HG02610 (cell line): Measurements from ENCODE around the gene INIP.
A peak's percentile ranks its signal among the peaks of the same experiment; 100 is the strongest.

Source experiments
- ATAC-seq: cut with Tn5 transposase; IDR thresholded peaks from one replicate; pipeline ENCODE4 v1.9.1; 2021; ENCODE audit warnings: mild to moderate bottlenecking, moderate library complexity; ENCODE audit not compliant: unreplicated experiment

INIP gene

DNA sequence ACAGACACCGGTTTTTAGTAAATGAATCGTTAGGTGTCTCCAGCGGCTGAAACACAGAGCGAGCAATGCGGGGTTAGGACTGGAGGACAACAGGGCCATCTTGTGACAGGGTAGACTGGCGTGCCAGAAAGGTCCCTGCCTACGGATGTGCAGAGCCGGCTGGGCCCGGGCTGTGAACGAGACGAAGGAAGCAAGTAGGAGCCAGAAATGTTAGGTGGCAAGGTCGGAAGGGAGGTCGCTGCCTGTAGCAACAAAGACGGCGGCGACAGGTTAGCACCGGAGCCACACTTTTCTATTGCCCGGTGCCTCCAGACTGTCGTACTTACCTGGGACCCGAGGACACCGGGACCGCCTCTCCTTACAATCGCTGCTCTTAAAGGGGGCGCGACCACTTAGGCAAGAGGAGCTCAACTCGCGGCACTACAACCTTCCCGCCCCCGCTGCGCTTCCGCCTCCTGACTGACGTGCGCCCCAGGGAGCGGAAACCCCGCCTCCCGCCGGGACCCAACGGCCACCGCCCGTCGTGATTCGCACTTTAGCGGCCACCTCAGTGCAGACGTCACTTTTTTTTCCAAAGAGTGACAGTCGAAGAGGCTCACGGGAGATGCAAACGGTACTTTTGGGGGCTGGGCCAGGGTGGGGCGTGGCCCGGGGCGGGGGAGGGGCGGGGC lies at the start of gene INIP:
INIP (minus strand) TSS at position 457 of the 671 bp plus-strand sequence. CDS start 1,632 bp downstream, outside the sequence.
- peak; percentile 93 for ATAC-seq

- no peak for ATAC-seq
These were observed 47.4 kb upstream of the INIP start for GRCh38 chr9:112765281-112765680.

- ATAC-seq, result no peak
These were observed 46.9 kb upstream of the INIP start for GRCh38 chr9:112764837-112765236.

DNA sequence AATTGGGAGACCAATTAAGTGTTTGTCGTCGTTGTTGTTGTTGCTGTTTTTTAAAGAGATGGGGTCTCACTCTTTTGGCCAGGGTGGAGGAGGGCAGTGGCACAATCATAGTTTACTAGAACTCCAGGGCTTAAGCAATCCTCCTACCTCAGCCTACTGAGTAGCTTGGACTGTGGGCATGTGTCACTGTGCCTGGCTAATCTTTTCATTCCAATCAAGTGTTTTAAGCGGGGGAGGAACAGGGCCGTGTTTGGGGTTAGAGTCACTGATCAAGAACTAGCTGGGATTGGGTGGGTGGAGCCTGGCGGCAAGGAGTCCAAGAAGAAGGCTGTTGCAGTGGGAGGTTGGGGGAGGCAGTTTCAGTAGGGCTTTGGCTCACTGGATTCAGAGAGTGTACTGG lies 46.4 kb upstream of the INIP start:
- no peak for ATAC-seq

- ATAC-seq, result no peak
These were observed 45.0 kb upstream of the INIP start for GRCh38 chr9:112762726-112763518.

DNA sequence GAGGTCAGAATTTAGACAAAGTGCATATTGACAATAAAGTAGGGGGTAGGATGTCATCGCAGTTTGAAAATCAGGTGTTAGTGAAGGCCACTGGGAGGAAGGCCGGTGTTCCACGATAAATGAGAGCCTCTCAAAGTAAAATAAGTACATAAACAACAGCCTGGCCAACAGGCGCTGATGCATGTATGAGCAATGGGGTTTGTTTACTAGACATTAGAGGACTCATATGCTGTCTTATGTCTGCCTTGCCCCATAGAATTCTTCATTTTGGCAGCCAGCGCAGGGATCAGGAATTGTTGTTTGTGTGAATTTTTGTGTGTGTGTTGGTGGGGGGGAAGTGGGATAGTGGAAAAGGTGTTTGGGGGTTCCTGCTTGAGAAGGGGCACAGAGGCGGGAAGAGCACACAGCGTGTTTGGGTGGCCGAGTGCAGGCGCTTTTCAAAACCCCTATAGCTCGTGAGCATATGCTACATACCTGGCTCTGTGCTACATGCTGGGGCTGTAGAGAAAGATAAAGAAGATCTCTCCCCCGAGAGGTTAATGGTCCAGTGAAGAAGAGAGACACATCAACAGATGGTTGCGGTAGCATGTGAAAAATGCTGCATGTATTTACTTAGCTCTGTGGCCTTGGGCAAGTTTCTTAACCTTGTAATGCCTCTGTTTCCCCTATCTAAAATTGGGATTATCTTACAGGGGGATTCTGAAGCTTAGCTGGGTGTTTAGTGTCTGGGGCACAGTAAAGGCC lies 44.2 kb upstream of the INIP start:
- no peak for ATAC-seq

DNA sequence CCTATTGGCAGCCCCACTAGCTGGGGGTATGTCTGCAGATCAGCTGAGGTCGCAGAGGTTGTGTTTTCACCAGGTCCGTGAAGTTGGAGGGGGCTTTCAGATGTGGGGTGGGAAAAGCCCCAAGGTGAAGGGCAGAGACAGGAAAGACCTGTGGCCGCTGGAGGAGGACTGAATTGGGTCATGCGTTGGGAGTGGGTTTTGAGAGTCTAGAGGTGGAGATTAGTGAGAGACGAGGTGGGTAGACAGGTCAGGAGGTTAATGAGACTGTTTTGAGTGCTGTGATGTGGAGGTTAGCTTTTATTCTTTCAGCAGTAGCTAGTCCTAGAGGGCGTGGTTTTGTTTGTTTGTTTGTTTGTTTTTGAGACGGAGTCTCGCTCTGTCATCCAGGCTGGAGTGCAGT lies 42.9 kb upstream of the INIP start:
- ATAC-seq, result no peak

DNA sequence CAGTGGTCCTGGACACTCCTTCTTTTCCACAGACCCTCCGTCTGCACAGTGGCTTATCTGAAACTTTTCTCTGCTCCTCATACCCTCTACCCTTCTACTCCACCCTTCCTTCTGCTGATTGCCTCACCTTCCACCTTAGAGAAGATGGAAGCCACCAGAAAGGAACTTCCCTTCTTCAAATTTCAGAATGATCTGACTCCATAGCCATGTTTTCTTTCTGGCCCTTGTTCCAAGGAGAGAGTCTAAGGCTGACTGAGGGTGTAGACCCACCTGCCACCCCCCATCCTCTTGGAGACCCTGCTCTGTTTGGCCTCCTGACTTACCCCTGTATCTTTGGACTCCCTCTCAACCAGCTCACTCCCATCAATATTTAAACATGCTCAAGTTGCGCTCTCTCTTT lies 40.0 kb upstream of the INIP start:
- ATAC-seq, result no peak

GRCh38 chr9:112757282-112757883 lies 39.5 kb upstream of the INIP start:
- ATAC-seq, result no peak

GRCh38 chr9:112755675-112756074 lies 37.8 kb upstream of the INIP start:
- no peak for ATAC-seq

- ATAC-seq, result no peak
These were observed 37.1 kb upstream of the INIP start for GRCh38 chr9:112755016-112755427.

GRCh38 chr9:112754578-112754977 lies 36.7 kb upstream of the INIP start:
- peak; percentile 36 for ATAC-seq

DNA sequence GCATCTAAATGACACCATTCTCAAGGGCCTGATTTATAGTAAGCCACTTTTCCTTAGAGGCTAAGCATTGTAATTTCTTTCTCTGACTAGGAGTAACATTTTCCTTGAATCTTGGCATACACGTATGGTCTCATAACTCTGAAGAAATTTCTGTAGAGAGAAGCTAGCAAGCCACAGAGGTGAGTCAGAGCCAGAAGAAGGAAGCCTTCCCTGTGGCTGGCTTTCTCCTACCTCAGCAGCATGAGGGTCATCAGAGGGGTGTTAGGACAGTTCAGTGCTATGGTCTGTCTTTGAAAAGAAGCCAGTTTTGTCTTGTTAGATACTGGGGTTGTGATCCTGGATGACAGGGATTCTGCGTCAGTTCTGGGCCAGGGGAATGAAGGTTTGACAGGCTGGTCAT lies 35.8 kb upstream of the INIP start:
- no peak for ATAC-seq

DNA sequence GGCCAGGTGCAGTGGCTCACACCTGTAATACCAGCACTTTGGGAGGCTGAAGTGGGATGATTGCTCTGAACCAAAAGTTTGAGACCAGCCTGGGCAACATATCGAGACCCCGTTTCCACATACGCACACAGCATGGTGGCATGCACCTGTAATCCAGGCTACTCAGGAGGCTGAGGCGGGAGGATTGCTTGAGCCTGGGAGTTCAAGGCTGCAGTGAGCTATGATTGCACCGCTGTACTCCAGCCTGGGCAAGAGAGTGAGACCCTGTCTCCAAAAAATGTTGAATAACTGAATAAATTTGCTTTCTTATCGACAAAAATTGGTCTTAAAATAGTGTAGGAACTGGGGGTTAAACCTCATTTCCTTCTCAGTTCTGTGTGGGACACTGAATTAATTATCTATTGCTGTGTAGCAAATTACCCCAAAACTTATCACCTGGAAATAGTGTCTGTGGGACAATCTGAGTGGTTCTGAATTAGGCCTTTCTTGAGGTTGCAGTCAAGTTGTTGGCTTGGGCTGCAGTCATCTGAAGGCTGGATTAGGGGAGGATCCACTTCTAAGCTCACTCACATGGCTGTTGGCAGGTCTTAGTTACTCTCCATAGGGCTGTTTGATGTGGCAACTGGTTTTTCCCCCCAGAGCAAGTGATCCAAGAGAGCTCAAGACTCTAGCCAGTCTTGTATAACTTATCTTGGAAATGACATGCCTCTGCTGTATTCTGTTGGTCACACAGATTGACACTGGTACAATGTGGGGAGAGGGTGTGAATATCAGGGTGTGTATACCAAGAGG lies 34.6 kb upstream of the INIP start:
- ATAC-seq, result no peak

GRCh38 chr9:112751056-112751795 lies 33.3 kb upstream of the INIP start:
- peak; percentile 30 for ATAC-seq

GRCh38 chr9:112750764-112751055 lies 32.8 kb upstream of the INIP start:
- ATAC-seq, result no peak

GRCh38 chr9:112750016-112750763 lies 32.3 kb upstream of the INIP start, which contains the start of gene SNX30:
Gene SNX30, plus strand, starts transcription at chr9:112750760. Its CDS starts 242 bp downstream, at chr9:112751002.
- peak; percentile 73 for ATAC-seq

- ATAC-seq, result no peak
These were observed 29.2 kb upstream of the INIP start for GRCh38 chr9:112747094-112747493.

DNA sequence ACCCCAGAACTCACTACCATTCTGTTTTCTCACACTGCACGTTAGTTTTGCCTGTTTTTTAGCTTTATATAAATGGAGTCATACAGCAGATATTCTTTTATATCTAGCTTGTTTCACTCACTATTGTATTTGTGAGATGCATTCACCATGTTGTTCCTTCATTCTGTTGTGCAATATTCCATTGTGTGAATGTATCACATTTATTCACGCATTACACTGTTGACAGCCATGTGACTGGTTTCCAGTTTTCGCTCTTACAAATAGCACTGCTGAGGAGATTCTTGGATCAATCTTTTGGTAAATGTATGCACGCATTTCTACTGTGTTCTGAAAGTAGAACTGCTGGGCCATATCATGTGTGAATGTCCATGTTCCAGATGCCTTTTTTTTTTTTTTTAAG lies 26.3 kb upstream of the INIP start:
- ATAC-seq, result no peak
